Epidermal melanocyte (primary cell): ENCODE data around the gene TMEM186.
"Not testable (repeated sequence)": the region's sequence is repeated elsewhere in the genome, so short reads cannot be mapped to it uniquely, and the experiment has no call there.

Source experiments
- DNase-seq: peaks from one replicate; pipeline ENCODE4 v3.0.0; 2011; ENCODE audit warnings: low spot score; ENCODE audit not compliant: insufficient read length

TMEM186 gene

GRCh38 chr16:8797364-8798173 is at the start of gene TMEM186, which contains the start of gene PMM2:
Gene TMEM186, minus strand, starts transcription at chr16:8797639. Its CDS starts 25 bp downstream, at chr16:8797614.
Gene PMM2, plus strand, starts transcription at chr16:8797839. Its CDS starts 44 bp downstream, at chr16:8797883.
- peak; percentile 96 for DNase-seq

- DNase-seq: no peak
These were observed 49.7 kb upstream of the TMEM186 start for GRCh38 chr16:8847145-8847544.

GRCh38 chr16:8846401-8846932 is 49.0 kb upstream of the TMEM186 start:
- DNase-seq: no peak

GRCh38 chr16:8845699-8846298 is 48.4 kb upstream of the TMEM186 start:
- no peak for DNase-seq

- not testable (repeated sequence) for DNase-seq
These were observed 45.9 kb upstream of the TMEM186 start for GRCh38 chr16:8843296-8843695.

GRCh38 chr16:8842016-8842415 is 44.6 kb upstream of the TMEM186 start:
- not testable (repeated sequence) for DNase-seq

GRCh38 chr16:8837594-8837993 is 40.2 kb upstream of the TMEM186 start:
- DNase-seq: not testable (repeated sequence)

- DNase-seq: not testable (repeated sequence)
These were observed 39.4 kb upstream of the TMEM186 start for GRCh38 chr16:8836797-8837196.

GRCh38 chr16:8832717-8833105 is 35.3 kb upstream of the TMEM186 start:
- no peak for DNase-seq

GRCh38 chr16:8831871-8832716 is 34.7 kb upstream of the TMEM186 start:
- no peak for DNase-seq

GRCh38 chr16:8831450-8831849 is 34.0 kb upstream of the TMEM186 start:
- DNase-seq: no peak

GRCh38 chr16:8828541-8829165 is 31.2 kb upstream of the TMEM186 start:
- no peak for DNase-seq

GRCh38 chr16:8826278-8826879 is 28.9 kb upstream of the TMEM186 start:
- no peak for DNase-seq

- DNase-seq: no peak
These were observed 25.0 kb upstream of the TMEM186 start for GRCh38 chr16:8822403-8822802.

GRCh38 chr16:8819411-8820034 is 22.1 kb upstream of the TMEM186 start:
- no peak for DNase-seq

GRCh38 chr16:8818504-8819270 is 21.2 kb upstream of the TMEM186 start:
- no peak for DNase-seq

GRCh38 chr16:8816967-8817655 is 19.7 kb upstream of the TMEM186 start:
- no peak for DNase-seq

GRCh38 chr16:8814095-8814806 is 16.8 kb upstream of the TMEM186 start:
- no peak for DNase-seq
